Neuronal stem cell (in vitro differentiated cells): Measurements from ENCODE around the gene RNF113A.
"Not testable (repeated sequence)": the region's sequence is repeated elsewhere in the genome, so short reads cannot be mapped to it uniquely, and the experiment has no call there.

ENCODE experiments used
- DNase-seq: peaks from one replicate; pipeline ENCODE4 v3.0.0-alpha.2; 2013; ENCODE audit warnings: low spot score
- H2AFZ ChIP-seq: one replicate; pipeline ENCODE4 v1.6.1; 2013; ENCODE audit warnings: mild to moderate bottlenecking, low read length, inconsistent platforms
- H2AK5ac ChIP-seq: 2 replicates; pipeline ENCODE4 v1.6.1; 2013; ENCODE audit warnings: low read depth, mild to moderate bottlenecking, inconsistent platforms, low read length, moderate library complexity, mixed read lengths
- H2BK120ac ChIP-seq: 2 replicates; pipeline ENCODE4 v1.6.1; 2013; ENCODE audit warnings: low read depth, mild to moderate bottlenecking, inconsistent platforms, low read length, moderate library complexity, mixed read lengths
- H2BK12ac ChIP-seq: one replicate; pipeline ENCODE4 v1.6.1; 2013; ENCODE audit warnings: low read length, inconsistent platforms
- H2BK15ac ChIP-seq: 2 replicates; pipeline ENCODE4 v1.6.1; 2013; ENCODE audit warnings: mild to moderate bottlenecking, low read length, inconsistent platforms, mixed read lengths
- H2BK5ac ChIP-seq: one replicate; pipeline ENCODE4 v1.6.1; 2013; ENCODE audit warnings: inconsistent platforms, mild to moderate bottlenecking, low read length, moderate library complexity
- H3K14ac ChIP-seq: one replicate; pipeline ENCODE4 v1.6.1; 2013; ENCODE audit warnings: low read length, inconsistent platforms
- H3K18ac ChIP-seq: 2 replicates; pipeline ENCODE4 v1.6.1; 2013; ENCODE audit warnings: low read length, inconsistent platforms
- H3K23ac ChIP-seq: 2 replicates; pipeline ENCODE4 v1.6.1; 2013; ENCODE audit warnings: low read depth, mild to moderate bottlenecking, mixed read lengths, low read length, inconsistent platforms; ENCODE audit not compliant: poor library complexity
- H3K27ac ChIP-seq: replicated peaks from 3 replicates; pipeline ENCODE4 v1.5.1; 2013; ENCODE audit warnings: low read length, inconsistent platforms
- H3K27me3 ChIP-seq, 3 experiments: 2 replicates each; pipeline ENCODE4 v1.6.1; 2013; ENCODE audit warnings: low read length in 3 of 3, mild to moderate bottlenecking in 2 of 3, inconsistent platforms in 1 of 3, low read depth in 1 of 3, mixed read lengths in 1 of 3, moderate library complexity in 1 of 3; ENCODE audit not compliant: control insufficient read depth in 3 of 3, insufficient read depth in 3 of 3
- H3K36me3 ChIP-seq, 2 donors: replicated peaks in 1 of 2; 2 replicates each; pipeline ENCODE4 v1.6.1; 2013; ENCODE audit warnings: low read length in 2 of 2; ENCODE audit not compliant: control insufficient read depth in 2 of 2, insufficient read depth in 2 of 2
- H3K4ac ChIP-seq: 2 replicates; pipeline ENCODE4 v1.6.1; 2013; ENCODE audit warnings: inconsistent platforms, mild to moderate bottlenecking, low read length, moderate library complexity
- H3K4me1 ChIP-seq, 2 donors: 1 replicate in 1 of 2; 2 replicates in 1 of 2; pipeline ENCODE4 v1.6.1; 2013; ENCODE audit warnings: low read length in 2 of 2, low read depth in 1 of 2; ENCODE audit not compliant: control insufficient read depth in 2 of 2, insufficient read depth in 1 of 2
- H3K4me2 ChIP-seq: one replicate; pipeline ENCODE4 v1.6.1; 2013; ENCODE audit warnings: mild to moderate bottlenecking, low read length, inconsistent platforms; ENCODE audit not compliant: insufficient read depth, poor library complexity, severe bottlenecking
- H3K4me3 ChIP-seq, 2 donors: 2 replicates each; pipeline ENCODE4 v1.5.1; 2013; ENCODE audit warnings: low read length in 2 of 2, mild to moderate bottlenecking in 2 of 2, inconsistent platforms in 1 of 2, moderate library complexity in 1 of 2
- H3K79me1 ChIP-seq: one replicate; pipeline ENCODE4 v1.6.1; 2013; ENCODE audit warnings: low read depth, mild to moderate bottlenecking, inconsistent platforms, low read length, moderate library complexity
- H3K9ac ChIP-seq: one replicate; pipeline ENCODE4 v1.6.1; 2013; ENCODE audit warnings: mild to moderate bottlenecking, low read depth, low read length, inconsistent platforms; ENCODE audit not compliant: poor library complexity
- H3K9me3 ChIP-seq, 2 donors: replicated peaks in 1 of 2; 2 replicates each; pipeline versions ENCODE3 to v1.6.1; 2013; ENCODE audit warnings: low read length in 2 of 2, mild to moderate bottlenecking in 2 of 2, inconsistent platforms in 1 of 2, low read depth in 1 of 2, mixed read lengths in 1 of 2, moderate library complexity in 1 of 2; ENCODE audit not compliant: control insufficient read depth in 2 of 2, insufficient read depth in 1 of 2
- H4K8ac ChIP-seq: one replicate; pipeline ENCODE4 v1.6.1; 2013; ENCODE audit warnings: low read depth, mild to moderate bottlenecking, inconsistent platforms, low read length, moderate library complexity
- H4K91ac ChIP-seq: one replicate; pipeline ENCODE4 v1.6.1; 2013; ENCODE audit warnings: low read length, low read depth, mild to moderate bottlenecking, inconsistent platforms; ENCODE audit not compliant: poor library complexity
- WGBS, 2 donors: extraction: QIAGEN DNeasy Blood & Tissue Kit; methylation state at CpG; one replicate each; pipeline ENCODE4 v1.1.7; 2013; ENCODE audit warnings: missing lambda C conversion rate in 2 of 2, mixed read lengths in 1 of 2; ENCODE audit not compliant: insufficient read length in 2 of 2, insufficient replicate concordance in 1 of 2; ENCODE audit errors: extremely low coverage in 2 of 2; 5-methylcytosine and 5-hydroxymethylcytosine counted together

The RNF113A gene

DNA sequence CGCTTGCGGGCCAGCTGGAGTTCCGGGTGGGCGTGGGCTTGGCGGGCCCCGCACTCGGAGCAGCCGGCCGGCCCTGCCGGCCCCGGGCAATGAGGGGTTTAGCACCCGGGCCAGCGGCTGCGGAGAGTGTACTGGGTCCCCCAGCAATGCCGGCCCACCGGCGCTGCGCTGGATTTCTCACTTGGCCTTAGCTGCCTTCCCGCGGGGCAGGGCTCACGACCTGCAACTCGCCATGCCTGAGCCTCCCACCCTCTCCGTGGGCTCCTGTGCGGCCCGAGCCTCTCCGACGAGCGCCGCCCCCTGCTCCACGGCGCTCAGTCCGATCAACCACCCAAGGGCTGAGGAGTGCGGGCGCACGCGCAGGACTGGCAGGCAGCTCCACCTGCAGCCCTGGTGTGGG lies 19.1 kb upstream of the RNF113A start:
- not testable (repeated sequence) for H2AFZ ChIP-seq, H3K27ac ChIP-seq, H2BK120ac ChIP-seq, H3K9ac ChIP-seq, DNase-seq, H4K91ac ChIP-seq, H3K36me3 ChIP-seq, H3K9me3 ChIP-seq, H3K14ac ChIP-seq, H3K4me1 ChIP-seq, H2BK12ac ChIP-seq, H3K18ac ChIP-seq, H3K4me3 ChIP-seq, H2BK5ac ChIP-seq, H2BK15ac ChIP-seq, H3K23ac ChIP-seq, H3K27me3 ChIP-seq, H3K4me2 ChIP-seq, H3K4ac ChIP-seq, H2AK5ac ChIP-seq, H3K79me1 ChIP-seq, H4K8ac ChIP-seq
- no CpG with 5 or more reads among the region's 36 CpGs for WGBS, 2 donors

- no peak overlapping the region for H3K23ac ChIP-seq
- no peak overlapping the region for H3K27ac ChIP-seq
- H2BK12ac ChIP-seq = no peak overlapping the region
- no peak overlapping the region for H3K18ac ChIP-seq
- no peak for DNase-seq
- no peaks in the 10 kb centered on the region for H3K27me3 ChIP-seq
- no CpG with 5 or more reads among the region's 40 CpGs for WGBS, 2 donors
- H4K8ac ChIP-seq = no peak overlapping the region
- H3K4ac ChIP-seq = no peak overlapping the region
- no peak overlapping the region for H2AK5ac ChIP-seq
- no peaks in the 10 kb centered on the region for H3K4me1 ChIP-seq
- H3K9me3 ChIP-seq = no peaks in the 10 kb centered on the region
- H3K14ac ChIP-seq = no peak overlapping the region
- H3K79me1 ChIP-seq = no peaks in the 10 kb centered on the region
- H2BK15ac ChIP-seq = no peak overlapping the region
- H3K4me2 ChIP-seq = peak overlapping the region; percentile 33
- H2BK5ac ChIP-seq = no peak overlapping the region
- peak overlapping the region; percentile 77 for H2AFZ ChIP-seq
- H3K9ac ChIP-seq = no peak overlapping the region
- no peaks in the 10 kb centered on the region for H3K36me3 ChIP-seq
- H3K4me3 ChIP-seq = peak overlapping the region; percentile 25 to 69
- no peak overlapping the region for H2BK120ac ChIP-seq
- no peak overlapping the region for H4K91ac ChIP-seq
Measured at GRCh38 chrX:119887721-119888425, 16.3 kb upstream of the RNF113A start.

DNA sequence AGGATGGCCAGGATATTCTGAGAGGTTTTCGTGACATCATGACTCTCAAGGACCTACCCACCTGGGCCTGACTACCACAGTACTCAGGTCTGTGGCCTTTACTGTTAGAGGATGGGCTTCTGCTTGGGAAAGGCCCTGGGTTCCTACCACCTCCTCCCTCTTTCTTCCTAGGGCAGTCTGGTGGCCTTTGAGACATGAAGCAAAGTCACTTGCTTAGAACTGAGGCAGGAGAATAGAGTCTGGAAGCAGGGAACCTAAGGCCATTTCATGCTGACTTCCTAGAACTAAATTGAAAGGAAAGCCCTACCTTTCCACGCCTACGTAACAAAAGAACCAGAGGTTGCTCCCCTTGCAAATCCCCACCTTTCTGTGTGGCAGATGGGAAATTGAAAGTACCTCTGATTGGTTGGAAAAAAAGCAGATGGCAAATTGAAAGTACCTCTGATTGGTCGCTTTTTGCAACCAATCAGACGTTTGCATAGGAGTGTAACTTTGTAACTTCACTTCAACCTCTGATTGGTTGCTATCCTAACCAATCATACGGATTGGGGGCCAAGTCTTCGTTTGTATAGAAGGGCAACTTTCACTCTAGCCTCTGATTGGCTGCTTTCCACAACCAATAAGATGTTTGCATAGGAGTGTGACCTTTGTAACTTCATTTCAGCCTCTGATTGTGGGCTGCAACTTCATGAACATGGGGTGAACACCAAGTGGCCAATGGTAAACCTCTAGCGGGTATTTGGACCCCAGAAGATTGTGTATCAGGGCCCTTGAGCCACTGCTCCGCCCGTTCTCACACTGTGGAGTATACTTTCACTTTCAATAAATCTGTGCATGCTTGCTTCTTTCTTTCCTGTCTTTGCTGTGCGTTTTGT lies 14.3 kb upstream of the RNF113A start:
- no peak overlapping the region for H3K18ac ChIP-seq
- no peak overlapping the region for H2BK15ac ChIP-seq
- H3K4ac ChIP-seq = no peak overlapping the region
- no peak overlapping the region for H4K91ac ChIP-seq
- no peak overlapping the region for H2BK12ac ChIP-seq
- no peak overlapping the region for H3K4me3 ChIP-seq
- H2AFZ ChIP-seq = peak overlapping the region; percentile 52
- H3K9ac ChIP-seq = no peak overlapping the region
- no peak overlapping the region for H3K4me2 ChIP-seq
- no peak overlapping the region for H2BK5ac ChIP-seq
- DNase-seq = no peak
- H2AK5ac ChIP-seq = no peak overlapping the region
- H3K14ac ChIP-seq = no peak overlapping the region
- H2BK120ac ChIP-seq = no peak overlapping the region
- no peak overlapping the region for H4K8ac ChIP-seq
- H3K9me3 ChIP-seq = no peaks in the 10 kb centered on the region
- no peaks in the 10 kb centered on the region for H3K4me1 ChIP-seq
- no peaks in the 10 kb centered on the region for H3K79me1 ChIP-seq
- no peaks in the 10 kb centered on the region for H3K27me3 ChIP-seq
- no peak overlapping the region for H3K27ac ChIP-seq
- no peaks in the 10 kb centered on the region for H3K36me3 ChIP-seq
- WGBS, 2 donors = no CpG with 5 or more reads among the region's 11 CpGs
- no peak overlapping the region for H3K23ac ChIP-seq
